ENCODE measurements around the gene TMEM59. TPM values are rescaled to one million over a fixed set of nuclear protein-coding genes. Genes with fewer than 3 reads are reported as not detected.

TMEM59 gene
- total and polyA plus RNA-seq, 8 donors = 95.7 to 322 (median 176) TPM

DNA sequence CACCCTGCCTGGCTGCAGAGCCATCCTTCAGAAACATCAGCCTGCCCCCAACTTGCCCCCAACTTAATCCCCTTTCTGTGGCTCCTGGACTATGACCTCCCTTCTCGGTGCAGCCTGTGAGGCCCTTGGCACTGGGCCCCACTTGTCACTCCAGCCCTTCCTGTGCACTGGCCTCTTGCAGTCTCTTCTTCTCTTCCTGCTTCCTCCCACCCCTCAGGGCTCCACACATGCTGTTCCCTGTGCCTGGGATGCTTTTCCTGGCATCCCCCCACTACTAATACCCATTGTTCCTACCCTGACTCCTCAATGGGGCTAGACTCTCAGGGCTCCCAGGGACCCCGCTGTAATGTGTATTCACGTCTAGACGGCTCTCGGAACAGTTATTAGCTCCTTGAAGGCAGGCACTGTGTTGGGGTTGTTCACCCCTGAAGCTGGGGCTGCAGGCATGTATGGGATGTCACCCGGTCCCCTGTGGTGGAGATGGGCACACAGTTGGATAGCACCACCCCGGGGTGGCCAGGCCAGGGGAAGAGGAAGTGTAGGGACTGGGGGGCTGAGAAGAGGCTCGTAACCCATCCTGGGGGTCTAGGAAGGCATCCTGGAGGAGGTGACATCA is 39.5 kb downstream of the TMEM59 start:
- Histone ChIP-seq H3K27me3 (peaks cover 0 to 49% (median 0%) of the 10 kb centered on the region in 3 donors), H3K9me3 (no peaks in the 10 kb centered on the region), H3K4me1 (peaks cover 0 to 12% (median 7%) of the 10 kb centered on the region in 4 donors), H3K36me3 (no peaks in the 10 kb centered on the region), H3K27ac (no peak overlapping the region), H3K4me3 (no peak overlapping the region)
- intact Hi-C loops (cut with DNase I; ENCODE audit: low total_unique reads) = no loop called here
- TF ChIP-seq POLR2A (IDR thresholded peaks at IDR 0.05) (no peak), POLR2AphosphoS5 (IDR thresholded peaks at IDR 0.05) (no peak), EP300 (IDR thresholded peaks at IDR 0.05) (no peak)
- TF ChIP-seq, protein P1, sequence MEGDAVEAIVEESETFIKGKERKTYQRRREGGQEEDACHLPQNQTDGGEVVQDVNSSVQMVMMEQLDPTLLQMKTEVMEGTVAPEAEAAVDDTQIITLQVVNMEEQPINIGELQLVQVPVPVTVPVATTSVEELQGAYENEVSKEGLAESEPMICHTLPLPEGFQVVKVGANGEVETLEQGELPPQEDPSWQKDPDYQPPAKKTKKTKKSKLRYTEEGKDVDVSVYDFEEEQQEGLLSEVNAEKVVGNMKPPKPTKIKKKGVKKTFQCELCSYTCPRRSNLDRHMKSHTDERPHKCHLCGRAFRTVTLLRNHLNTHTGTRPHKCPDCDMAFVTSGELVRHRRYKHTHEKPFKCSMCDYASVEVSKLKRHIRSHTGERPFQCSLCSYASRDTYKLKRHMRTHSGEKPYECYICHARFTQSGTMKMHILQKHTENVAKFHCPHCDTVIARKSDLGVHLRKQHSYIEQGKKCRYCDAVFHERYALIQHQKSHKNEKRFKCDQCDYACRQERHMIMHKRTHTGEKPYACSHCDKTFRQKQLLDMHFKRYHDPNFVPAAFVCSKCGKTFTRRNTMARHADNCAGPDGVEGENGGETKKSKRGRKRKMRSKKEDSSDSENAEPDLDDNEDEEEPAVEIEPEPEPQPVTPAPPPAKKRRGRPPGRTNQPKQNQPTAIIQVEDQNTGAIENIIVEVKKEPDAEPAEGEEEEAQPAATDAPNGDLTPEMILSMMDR (IDR thresholded peaks at IDR 0.05) = no peak
- no peak for DNase-seq
- WGBS, 5 donors = 75 to 89% (median 80%) methylated on average over 7 to 8 of the region's 8 CpGs

DNA sequence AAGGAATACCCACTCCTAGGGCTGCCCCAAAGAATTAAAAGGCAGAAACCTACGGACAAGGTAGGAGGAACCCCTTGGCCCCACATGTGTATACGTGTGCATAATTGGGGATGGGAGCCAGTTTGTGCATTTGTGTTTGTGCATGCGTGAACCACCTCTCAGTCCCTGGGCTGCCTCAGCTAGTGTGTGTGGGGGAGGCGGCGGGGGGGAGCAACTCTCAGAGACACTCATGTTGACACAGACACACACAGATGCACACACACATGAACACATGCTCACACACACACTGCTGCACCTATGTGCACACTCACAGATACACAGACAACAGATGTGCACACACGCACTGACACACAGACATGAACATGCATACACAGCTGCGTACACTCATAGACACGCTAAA is 40.1 kb downstream of the TMEM59 start:
- TF ChIP-seq EP300 (IDR thresholded peaks at IDR 0.05) (no peak), POLR2AphosphoS5 (IDR thresholded peaks at IDR 0.05) (no peak), POLR2A (IDR thresholded peaks at IDR 0.05) (no peak)
- TF ChIP-seq, protein P1 (IDR thresholded peaks at IDR 0.05) = no peak
- intact Hi-C loops (cut with DNase I; ENCODE audit: low total_unique reads) = no loop called here
- Histone ChIP-seq H3K27me3 (peaks cover 0 to 52% (median 0%) of the 10 kb centered on the region in 3 donors), H3K9me3 (no peaks in the 10 kb centered on the region), H3K36me3 (no peaks in the 10 kb centered on the region), H3K4me3 (no peak overlapping the region), H3K27ac (no peak overlapping the region), H3K4me1 (peaks cover 0 to 8% (median 7%) of the 10 kb centered on the region in 4 donors)
- no peak for DNase-seq
- WGBS, 5 donors = 83 to 90% (median 85%) methylated on average over 8 of the region's 8 CpGs

DNA sequence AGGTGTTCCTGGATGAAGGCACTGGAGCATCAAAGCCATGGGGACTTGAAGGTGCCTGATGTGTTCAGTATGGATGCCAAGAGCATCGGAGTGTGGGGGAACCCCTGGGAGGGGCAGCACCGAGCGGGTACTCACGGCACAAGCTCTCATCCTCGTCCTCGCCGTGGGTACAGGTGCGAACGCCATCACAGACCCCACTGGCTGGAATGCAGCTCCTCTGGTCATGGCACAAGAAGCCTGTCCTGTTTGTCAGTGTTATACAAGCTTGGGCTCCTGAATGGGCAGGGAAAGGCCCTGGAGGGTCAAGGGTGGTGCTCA is 41.0 kb downstream of the TMEM59 start:
- no peaks in the 10 kb centered on the region for H3K9me3 ChIP-seq
- H3K4me1 ChIP-seq = peaks cover 0 to 8% (median 7%) of the 10 kb centered on the region in 4 donors
- 83 to 91% (median 87%) methylated on average over 9 of the region's 9 CpGs for WGBS, 5 donors
- no peak overlapping the region for H3K4me3 ChIP-seq
- H3K36me3 ChIP-seq = no peaks in the 10 kb centered on the region
- peaks cover 0 to 52% (median 0%) of the 10 kb centered on the region in 3 donors for H3K27me3 ChIP-seq
- intact Hi-C loops (cut with DNase I; ENCODE audit: low total_unique reads) = no loop called here
- no peak overlapping the region for H3K27ac ChIP-seq
- TF ChIP-seq, protein P1 (IDR thresholded peaks at IDR 0.05) = no peak
- TF ChIP-seq POLR2AphosphoS5 (IDR thresholded peaks at IDR 0.05) = no peak
- TF ChIP-seq EP300 (IDR thresholded peaks at IDR 0.05) = no peak
- no peak for TF ChIP-seq POLR2A (IDR thresholded peaks at IDR 0.05)
- no peak for DNase-seq

DNA sequence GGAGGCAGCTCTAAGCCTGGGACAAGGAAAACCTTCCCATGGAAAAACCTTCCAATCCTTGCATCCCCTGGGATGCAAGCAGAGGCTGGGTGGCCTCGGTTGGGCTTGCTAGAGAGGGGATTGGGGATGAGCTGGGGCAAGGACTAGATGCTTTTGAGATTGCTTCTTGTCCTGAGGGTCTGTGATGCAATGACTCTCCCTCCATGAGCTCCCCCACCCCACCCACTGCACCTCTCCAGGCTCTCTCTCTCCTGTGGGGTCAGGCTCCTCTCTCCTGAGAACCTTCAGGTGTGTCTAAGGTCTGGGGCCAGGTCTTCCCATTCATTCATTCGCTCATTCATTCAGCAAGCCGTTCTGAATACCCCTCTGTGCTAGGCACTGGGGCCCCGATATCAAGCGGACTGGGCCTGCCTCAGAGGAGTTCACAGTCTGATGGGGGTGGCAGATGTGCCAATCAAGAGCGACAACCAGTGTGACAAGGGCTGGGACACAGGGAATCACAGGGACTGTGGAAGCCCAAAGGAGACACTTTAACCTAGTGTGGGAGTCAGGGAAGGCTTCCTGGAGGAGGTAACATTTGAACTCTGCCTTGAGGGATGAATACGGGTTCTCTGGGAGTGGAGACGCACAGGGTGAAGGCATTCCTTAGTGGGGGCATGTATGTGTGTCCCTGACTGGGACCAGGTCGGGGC is 41.5 kb downstream of the TMEM59 start:
- no peaks in the 10 kb centered on the region for H3K36me3 ChIP-seq
- H3K9me3 ChIP-seq = no peaks in the 10 kb centered on the region
- peaks cover 0 to 8% (median 7%) of the 10 kb centered on the region in 4 donors for H3K4me1 ChIP-seq
- WGBS, 5 donors = 78 to 89% (median 85%) methylated on average over 9 of the region's 9 CpGs
- peaks cover 0 to 51% (median 0%) of the 10 kb centered on the region in 3 donors for H3K27me3 ChIP-seq
- no peak overlapping the region for H3K4me3 ChIP-seq
- DNase-seq = no peak
- no peak overlapping the region for H3K27ac ChIP-seq
- TF ChIP-seq, protein P1 (IDR thresholded peaks at IDR 0.05) = no peak
- TF ChIP-seq POLR2A (IDR thresholded peaks at IDR 0.05) (no peak), EP300 (IDR thresholded peaks at IDR 0.05) (no peak), POLR2AphosphoS5 (IDR thresholded peaks at IDR 0.05) (no peak)
- intact Hi-C loops (cut with DNase I; ENCODE audit: low total_unique reads) = no loop called here

Data from stomach (tissue), 9 donors.